Bone marrow (tissue), 2 donors: ENCODE data around the gene AGMO.
"Not testable (repeated sequence)": the region's sequence is repeated elsewhere in the genome, so short reads cannot be mapped to it uniquely, and the experiment has no call there.

Experiments used
- DNase-seq, 2 donors: peaks; one replicate each; lab custom pipeline; 2025; lab: John Stamatoyannopoulos, UW

AGMO gene

GRCh38 chr7:15315678-15316077 lies 246.1 kb downstream of the AGMO start:
- DNase-seq = no peak

- DNase-seq = no peak
These were observed 246.9 kb downstream of the AGMO start for GRCh38 chr7:15314922-15315321.

GRCh38 chr7:15313361-15313760 lies 248.5 kb downstream of the AGMO start:
- DNase-seq = no peak

GRCh38 chr7:15309872-15310271 lies 251.9 kb downstream of the AGMO start:
- DNase-seq = no peak

GRCh38 chr7:15308821-15309220 lies 253.0 kb downstream of the AGMO start:
- DNase-seq = no peak

DNA sequence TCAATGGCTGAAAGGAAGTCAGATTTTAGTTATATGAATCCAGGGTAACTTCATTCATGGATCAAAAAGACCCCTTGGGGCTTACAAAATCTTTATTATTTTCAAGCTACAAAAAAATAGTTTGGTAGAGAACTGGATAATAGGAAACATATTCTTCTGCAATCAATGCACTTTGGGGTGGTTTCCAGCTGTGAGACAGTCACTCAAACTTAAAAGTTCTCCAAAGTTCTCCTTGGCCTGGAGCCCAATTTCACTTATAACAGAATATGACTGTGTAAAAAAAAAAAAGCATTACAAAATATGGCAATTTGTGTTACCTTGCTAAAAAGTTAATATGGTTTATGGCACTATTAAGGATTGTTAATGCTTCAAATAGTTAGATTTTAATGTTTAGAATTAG lies 255.5 kb downstream of the AGMO start:
- DNase-seq = no peak

DNA sequence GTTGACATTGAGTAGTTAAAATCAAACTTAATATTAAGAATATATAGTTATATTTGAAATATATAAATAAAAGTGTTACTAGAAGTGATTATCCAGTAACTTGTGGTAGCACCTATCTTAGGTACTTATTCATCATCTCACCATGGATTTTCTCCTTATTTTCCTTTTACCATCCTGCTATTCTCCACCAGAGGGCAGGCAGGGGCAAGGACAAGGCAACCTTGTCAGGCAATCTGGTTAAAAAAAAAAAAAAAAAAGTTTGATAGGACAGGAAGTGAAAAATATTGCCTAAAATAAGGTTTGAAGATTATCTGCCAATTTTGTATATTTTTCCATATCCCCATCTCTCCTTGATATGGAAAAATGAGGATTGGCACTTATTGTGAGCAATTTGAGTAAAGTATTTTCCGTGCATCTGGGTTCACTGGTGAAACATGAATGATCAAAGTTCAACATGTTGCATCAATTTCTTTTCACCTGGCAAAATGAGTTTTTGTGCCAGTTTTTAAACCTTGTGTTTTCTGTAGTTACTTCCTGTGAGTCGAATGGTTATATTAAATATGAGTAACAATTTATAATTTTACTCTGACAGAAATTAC lies 256.7 kb downstream of the AGMO start:
- DNase-seq = peak in 1 of 2 donors; percentile 3

- DNase-seq = no peak
These were observed 258.5 kb downstream of the AGMO start for GRCh38 chr7:15303357-15303756.

- not testable (repeated sequence) for DNase-seq
These were observed 260.8 kb downstream of the AGMO start for GRCh38 chr7:15300986-15301385.

DNA sequence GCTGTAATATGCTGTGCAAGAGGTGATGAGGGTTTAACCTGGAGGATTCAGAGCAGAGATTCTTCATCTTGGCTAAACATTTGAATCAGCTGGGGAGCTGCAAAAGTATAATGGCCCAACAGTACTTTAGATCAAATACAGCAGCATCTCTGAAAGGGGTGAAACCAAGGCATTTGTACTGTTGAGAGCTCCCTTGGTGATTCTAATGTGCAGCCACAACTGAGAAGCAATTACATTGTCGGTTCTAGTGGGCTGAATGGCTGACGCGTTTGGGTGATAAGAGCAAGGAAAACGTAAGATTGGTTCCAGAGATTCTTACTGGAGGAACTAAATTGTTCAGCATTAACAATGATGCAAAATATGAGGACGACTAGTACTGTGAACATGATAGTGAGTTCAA lies 269.7 kb downstream of the AGMO start:
- DNase-seq = no peak

GRCh38 chr7:15291699-15292098 lies 270.1 kb downstream of the AGMO start:
- DNase-seq = no peak

- DNase-seq = no peak
These were observed 273.1 kb downstream of the AGMO start for GRCh38 chr7:15288741-15289140.

DNA sequence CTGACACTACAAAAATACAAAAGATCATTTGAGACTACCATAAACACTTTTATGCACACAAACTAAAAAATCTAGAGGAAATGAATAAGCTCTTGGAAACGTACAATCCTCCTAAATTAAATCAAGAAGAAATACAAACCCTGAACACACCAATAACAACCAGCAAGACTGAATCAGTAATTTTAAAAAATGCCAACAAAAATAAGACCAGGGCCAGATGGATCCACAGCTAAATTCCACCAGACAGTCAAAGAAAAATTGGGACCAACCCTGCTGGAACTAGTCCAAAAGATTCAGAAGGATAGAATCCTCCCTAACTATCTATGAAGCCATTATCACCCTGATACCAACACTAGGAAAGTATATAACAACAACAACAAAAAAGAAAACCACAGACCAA lies 277.4 kb downstream of the AGMO start:
- no peak for DNase-seq

DNA sequence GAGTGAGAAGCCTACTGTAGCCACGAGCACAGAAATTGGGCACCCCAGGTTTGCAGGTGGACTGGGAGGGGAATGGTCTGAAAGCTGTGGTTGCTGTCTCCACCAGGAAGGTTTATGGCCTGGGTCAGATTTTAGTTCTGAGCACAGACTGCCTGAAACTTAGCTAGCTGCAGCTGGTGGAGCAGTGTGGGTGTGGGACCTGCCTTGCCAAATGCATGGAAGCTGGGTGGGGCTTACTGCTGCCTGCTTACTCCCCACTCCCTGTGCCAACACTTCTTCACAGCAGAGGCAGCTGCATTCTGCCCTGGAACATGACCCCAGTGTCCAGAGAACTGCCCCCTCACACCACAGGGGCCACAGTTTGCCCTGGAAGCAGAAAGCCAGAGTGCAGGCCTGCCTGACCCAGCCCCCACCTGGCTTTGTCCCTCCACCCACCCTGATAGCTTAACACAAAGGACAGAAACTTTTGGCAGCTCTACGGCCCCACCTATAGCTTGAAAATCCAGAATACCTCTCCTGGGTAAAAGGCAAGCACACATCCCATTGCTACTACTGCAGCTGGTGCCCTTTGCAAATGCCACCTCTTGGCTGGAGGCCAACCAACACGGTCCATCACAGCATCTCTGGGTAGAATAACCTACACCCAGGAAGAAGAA lies 281.6 kb downstream of the AGMO start:
- no peak for DNase-seq

- no peak for DNase-seq
These were observed 282.2 kb downstream of the AGMO start for GRCh38 chr7:15279640-15280039.

GRCh38 chr7:15257689-15258088 lies 304.1 kb downstream of the AGMO start:
- DNase-seq = no peak

- no peak for DNase-seq
These were observed 309.6 kb downstream of the AGMO start for GRCh38 chr7:15252181-15252580.

DNA sequence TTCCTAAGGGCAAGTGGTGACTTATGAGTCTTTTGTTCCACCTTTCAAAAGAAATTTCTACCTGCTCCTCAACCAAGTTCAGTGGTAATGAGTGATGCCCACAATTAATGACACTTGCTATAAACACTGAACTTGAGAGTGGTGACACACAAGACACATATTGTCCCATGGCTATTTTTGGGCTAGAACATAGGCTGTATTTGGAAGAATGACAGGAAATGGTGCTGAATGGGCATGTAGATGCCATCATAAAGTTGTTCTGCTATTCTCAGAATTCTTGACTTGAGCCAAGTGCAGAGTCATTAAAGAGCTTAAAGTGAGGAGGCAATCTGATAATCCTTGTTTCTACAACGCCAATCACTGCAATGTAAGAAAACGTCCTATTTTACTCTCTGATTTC lies 313.3 kb downstream of the AGMO start:
- DNase-seq = peak in 1 of 2 donors; percentile 54

DNA sequence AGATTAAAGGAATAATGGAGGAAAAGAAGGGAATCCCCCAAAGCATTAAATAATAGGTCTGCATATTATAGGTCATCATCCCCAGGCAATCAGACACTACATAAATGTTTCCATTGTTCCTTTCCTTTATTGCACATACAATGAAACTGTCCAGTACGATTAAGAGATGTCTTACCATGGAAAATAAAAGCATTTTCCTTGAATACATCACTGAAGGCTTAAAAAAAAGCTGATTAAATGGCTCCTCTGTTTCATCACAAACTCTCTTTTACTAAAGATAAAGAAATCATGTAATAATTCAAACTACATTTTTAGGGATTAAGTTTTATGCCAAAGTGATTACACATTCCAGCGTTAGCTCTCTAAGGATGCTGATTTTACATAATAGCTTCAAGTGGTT lies 316.0 kb downstream of the AGMO start:
- DNase-seq = no peak

GRCh38 chr7:15239801-15240200 lies 322.0 kb downstream of the AGMO start:
- no peak for DNase-seq

GRCh38 chr7:15236952-15237351 lies 324.9 kb downstream of the AGMO start:
- DNase-seq = peak in 1 of 2 donors; percentile 66

DNA sequence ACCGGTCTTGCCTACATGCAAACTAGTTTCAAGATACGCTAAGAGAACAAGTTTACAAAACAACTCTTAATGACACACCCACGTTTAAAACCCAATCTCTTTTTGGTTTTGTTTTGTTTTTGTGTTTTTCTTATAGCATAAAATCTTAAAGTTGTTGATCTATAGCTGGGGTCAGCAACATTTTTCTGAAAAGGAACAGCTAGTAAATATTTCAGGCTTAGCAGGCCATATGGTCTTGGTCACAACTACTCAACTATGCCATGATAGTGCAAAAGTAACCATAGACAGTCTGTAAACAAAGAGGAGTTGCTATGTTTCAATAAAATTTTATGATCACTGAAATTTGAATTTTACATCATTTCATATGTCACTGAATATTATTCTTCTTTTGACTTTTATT lies 327.4 kb downstream of the AGMO start:
- no peak for DNase-seq

GRCh38 chr7:15228831-15229230 lies 333.0 kb downstream of the AGMO start:
- no peak for DNase-seq

DNA sequence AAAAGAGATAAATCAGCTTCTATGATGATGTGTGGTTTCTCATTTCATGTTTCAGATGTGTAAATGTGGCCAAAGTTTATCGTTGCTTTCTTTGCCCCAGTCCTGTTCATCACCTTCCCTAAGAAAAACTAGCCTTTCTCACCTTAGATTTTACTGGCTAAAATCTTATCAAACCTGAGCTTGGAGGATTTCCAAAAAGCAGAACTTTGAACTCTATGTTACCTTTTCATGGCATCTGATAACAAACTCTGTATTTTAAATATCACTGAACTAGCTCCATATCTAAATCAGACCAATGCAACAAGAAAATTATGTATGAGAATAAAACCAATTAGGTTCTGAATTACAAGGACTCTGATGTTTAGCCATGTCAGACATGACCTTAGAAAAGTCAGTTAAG lies 335.8 kb downstream of the AGMO start:
- DNase-seq = no peak
